ENCODE results near the gene NR2F1. TPM values are rescaled to one million over a fixed set of nuclear protein-coding genes. Genes with fewer than 3 reads are reported as not detected.

The NR2F1 gene
- total RNA-seq, 2 donors from 2014 or later = 0.22 TPM; not detected in 1

DNA sequence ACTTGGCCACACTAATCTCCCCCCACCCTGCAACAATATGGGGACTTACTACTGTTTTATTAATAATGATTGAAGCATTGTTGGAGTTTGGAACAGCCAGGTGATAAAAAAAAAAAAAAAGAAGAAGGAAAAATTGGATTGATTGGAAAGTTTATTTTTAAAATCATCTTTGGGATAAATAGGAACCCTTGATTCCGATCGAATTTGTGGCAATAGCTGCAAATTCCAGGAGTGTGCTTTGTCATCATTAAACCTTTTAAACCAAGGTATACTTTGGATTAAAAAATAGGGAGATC is 907 bp upstream of the NR2F1 start:
- Mint-ChIP-seq H3K9me3 (no peaks in the 10 kb centered on the region), H3K27ac (no peak overlapping the region), H3K4me3 (no peak overlapping the region), H3K36me3 (ENCODE audit: low read depth) (no peaks in the 10 kb centered on the region), H3K4me1 (peaks cover 15% of the 10 kb centered on the region), H3K27me3 (ENCODE audit: insufficient read depth) (peaks cover 64% of the 10 kb centered on the region)
- Histone ChIP-seq H3K9me3 (ENCODE audit: control insufficient read depth, low read length) (no peaks in the 10 kb centered on the region), H3K36me3 (ENCODE audit: control insufficient read depth, insufficient read depth, low read length) (no peaks in the 10 kb centered on the region), H3K27me3 (ENCODE audit: control insufficient read depth, insufficient read depth, low read length, poor library complexity, severe bottlenecking) (peaks cover 87% of the 10 kb centered on the region), H3K27ac (ENCODE audit: low read depth, low read length) (peak overlapping the region; percentile 73), H3K4me3 (ENCODE audit: low read length) (peak overlapping the region; percentile 81), H3K4me1 (ENCODE audit: control insufficient read depth, insufficient read depth, low read length) (no peaks in the 10 kb centered on the region), H3K9ac (ENCODE audit: extremely low read depth, low read length, poor library complexity, severe bottlenecking) (no peak overlapping the region)
- 7 to 8% methylated on average over 2 of the region's 2 CpGs for WGBS, 2 experiments (ENCODE audit: insufficient coverage in 1 of 2, insufficient read length in 1 of 2)
- no peak for DNase-seq
- TF ChIP-seq, protein P1, sequence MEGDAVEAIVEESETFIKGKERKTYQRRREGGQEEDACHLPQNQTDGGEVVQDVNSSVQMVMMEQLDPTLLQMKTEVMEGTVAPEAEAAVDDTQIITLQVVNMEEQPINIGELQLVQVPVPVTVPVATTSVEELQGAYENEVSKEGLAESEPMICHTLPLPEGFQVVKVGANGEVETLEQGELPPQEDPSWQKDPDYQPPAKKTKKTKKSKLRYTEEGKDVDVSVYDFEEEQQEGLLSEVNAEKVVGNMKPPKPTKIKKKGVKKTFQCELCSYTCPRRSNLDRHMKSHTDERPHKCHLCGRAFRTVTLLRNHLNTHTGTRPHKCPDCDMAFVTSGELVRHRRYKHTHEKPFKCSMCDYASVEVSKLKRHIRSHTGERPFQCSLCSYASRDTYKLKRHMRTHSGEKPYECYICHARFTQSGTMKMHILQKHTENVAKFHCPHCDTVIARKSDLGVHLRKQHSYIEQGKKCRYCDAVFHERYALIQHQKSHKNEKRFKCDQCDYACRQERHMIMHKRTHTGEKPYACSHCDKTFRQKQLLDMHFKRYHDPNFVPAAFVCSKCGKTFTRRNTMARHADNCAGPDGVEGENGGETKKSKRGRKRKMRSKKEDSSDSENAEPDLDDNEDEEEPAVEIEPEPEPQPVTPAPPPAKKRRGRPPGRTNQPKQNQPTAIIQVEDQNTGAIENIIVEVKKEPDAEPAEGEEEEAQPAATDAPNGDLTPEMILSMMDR (conservative IDR thresholded peaks at IDR 0.05) = no peak

DNA sequence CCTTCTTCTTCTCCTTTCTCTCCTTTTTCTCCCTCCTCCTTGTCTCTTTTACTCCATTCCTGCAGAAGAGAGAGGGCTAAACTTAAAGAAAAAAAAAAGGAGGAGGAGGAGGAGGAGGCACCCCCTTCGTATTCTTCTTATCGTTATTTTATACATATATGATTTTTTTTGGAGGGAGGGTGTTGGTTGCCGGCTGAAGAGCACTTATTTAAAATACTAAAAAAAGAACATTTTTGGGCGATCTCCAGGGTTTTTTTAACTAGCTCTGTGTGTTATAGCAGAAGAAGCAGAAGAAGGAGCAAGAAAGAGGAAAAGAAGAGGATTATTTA is 381 bp downstream of the NR2F1 start:
- H3K4me1 ChIP-seq (ENCODE audit: control insufficient read depth, insufficient read depth, low read length) = no peaks in the 10 kb centered on the region
- Mint-ChIP-seq H3K36me3 (ENCODE audit: low read depth) (no peaks in the 10 kb centered on the region), H3K4me3 (no peak overlapping the region), H3K27me3 (ENCODE audit: insufficient read depth) (peaks cover 63% of the 10 kb centered on the region), H3K9me3 (no peaks in the 10 kb centered on the region), H3K4me1 (peaks cover 15% of the 10 kb centered on the region), H3K27ac (no peak overlapping the region)
- H3K27me3 ChIP-seq (ENCODE audit: control insufficient read depth, insufficient read depth, low read length, poor library complexity, severe bottlenecking) = peaks cover 87% of the 10 kb centered on the region
- WGBS, 2 experiments (ENCODE audit: insufficient coverage in 1 of 2, insufficient read length in 1 of 2) = 0% methylated on average over 2 of the region's 4 CpGs; no CpG with 5 or more reads in 1 of the 2 experiments
- peak overlapping the region; percentile 93 for H3K27ac ChIP-seq (ENCODE audit: low read depth, low read length)
- TF ChIP-seq, protein P1 (conservative IDR thresholded peaks at IDR 0.05) = no peak
- peak overlapping the region; percentile 81 for H3K4me3 ChIP-seq (ENCODE audit: low read length)
- no peaks in the 10 kb centered on the region for H3K36me3 ChIP-seq (ENCODE audit: control insufficient read depth, insufficient read depth, low read length)
- no peak for DNase-seq
- no peaks in the 10 kb centered on the region for H3K9me3 ChIP-seq (ENCODE audit: control insufficient read depth, low read length)
- H3K9ac ChIP-seq (ENCODE audit: extremely low read depth, low read length, poor library complexity, severe bottlenecking) = peak overlapping the region; percentile 23

DNA sequence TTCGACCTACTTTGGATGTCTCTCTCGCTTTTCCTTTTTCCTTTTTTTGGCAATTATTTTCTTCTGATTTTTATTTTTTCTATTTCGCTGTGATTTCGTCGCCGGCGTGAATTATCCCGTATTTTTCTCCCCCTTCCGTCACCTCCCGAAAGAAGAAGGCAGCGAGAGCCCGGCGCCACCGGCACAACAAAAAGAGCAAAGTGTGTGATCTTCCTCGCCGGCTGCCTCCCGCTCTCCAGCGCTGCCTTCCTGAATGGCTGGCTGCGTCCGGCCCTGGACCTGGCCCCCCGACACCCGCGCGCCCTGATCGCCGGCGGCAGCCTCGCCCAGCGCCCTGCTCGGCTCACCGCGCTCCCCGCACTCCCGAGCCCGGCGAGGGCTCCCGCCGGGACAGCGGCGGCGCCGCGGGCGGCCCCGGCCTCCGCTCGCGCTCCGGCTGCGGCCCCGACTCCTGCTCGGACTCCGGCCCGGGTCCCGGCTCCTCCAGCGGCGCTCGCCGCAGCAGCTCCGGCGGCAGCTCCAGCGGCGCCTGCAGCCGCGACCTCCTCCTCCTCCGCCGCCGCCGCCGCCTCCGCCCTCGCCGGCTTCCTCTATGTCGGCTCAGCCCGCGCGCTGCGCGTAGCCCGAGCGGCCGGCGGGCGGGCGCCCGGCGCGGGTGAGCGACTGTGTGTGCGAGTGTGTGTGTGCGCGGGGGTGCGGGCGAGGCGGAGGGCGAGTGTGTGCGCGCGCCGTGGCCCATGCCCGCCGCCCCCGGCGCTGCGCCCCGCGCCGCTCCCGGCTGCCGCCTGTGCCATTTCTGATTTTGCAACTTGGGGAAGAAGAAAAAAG is 960 bp downstream of the NR2F1 start:
- H3K4me1 ChIP-seq (ENCODE audit: control insufficient read depth, insufficient read depth, low read length) = no peaks in the 10 kb centered on the region
- H3K4me3 ChIP-seq (ENCODE audit: low read length) = peak overlapping the region; percentile 81
- Mint-ChIP-seq H3K27ac (no peak overlapping the region), H3K4me1 (peaks cover 19% of the 10 kb centered on the region), H3K27me3 (ENCODE audit: insufficient read depth) (peaks cover 57% of the 10 kb centered on the region), H3K9me3 (no peaks in the 10 kb centered on the region), H3K36me3 (ENCODE audit: low read depth) (no peaks in the 10 kb centered on the region), H3K4me3 (no peak overlapping the region)
- TF ChIP-seq, protein P1 (conservative IDR thresholded peaks at IDR 0.05) = no peak
- 0 to 3% methylated on average over 8 to 110 of the region's 110 CpGs for WGBS, 2 experiments (ENCODE audit: insufficient coverage in 1 of 2, insufficient read length in 1 of 2)
- no peaks in the 10 kb centered on the region for H3K9me3 ChIP-seq (ENCODE audit: control insufficient read depth, low read length)
- DNase-seq = peak; percentile 81
- H3K36me3 ChIP-seq (ENCODE audit: control insufficient read depth, insufficient read depth, low read length) = no peaks in the 10 kb centered on the region
- H3K27me3 ChIP-seq (ENCODE audit: control insufficient read depth, insufficient read depth, low read length, poor library complexity, severe bottlenecking) = peaks cover 87% of the 10 kb centered on the region
- peak overlapping the region; percentile 23 for H3K9ac ChIP-seq (ENCODE audit: extremely low read depth, low read length, poor library complexity, severe bottlenecking)
- peak overlapping the region; percentile 93 for H3K27ac ChIP-seq (ENCODE audit: low read depth, low read length)

Measured in endodermal cell (in vitro differentiated cells).